Measurements from ENCODE around the gene RGS3. TPM values are rescaled to one million over a fixed set of nuclear protein-coding genes. Genes with fewer than 3 reads are reported as not detected.

RGS3 gene
- total RNA-seq, 1 donor from 2014 or later = 92.5 TPM

DNA sequence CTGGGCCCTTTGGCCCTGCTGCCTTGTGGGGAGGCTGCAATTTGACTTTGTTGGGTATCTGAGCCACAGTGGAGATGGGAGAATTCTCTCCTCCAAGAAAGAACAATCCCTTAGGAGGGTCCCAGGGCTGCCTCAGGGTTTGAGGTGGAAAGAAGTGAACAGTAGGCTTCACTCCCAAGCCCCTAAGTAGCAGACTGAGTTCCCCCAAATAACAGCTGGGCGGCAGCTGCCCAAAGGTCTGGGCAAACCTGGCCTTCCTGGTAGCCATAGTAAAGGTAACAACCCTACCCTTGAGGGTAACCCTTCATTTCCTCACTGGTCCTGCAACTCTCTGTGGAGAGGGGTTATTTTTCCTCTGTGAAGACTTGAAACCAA, 746 bp downstream of the RGS3 start:
- no peak overlapping the region for H3K4me3 ChIP-seq (ENCODE audit: insufficient read depth, low read depth, low read length)
- no peaks in the 10 kb centered on the region for H3K36me3 ChIP-seq (ENCODE audit: insufficient read depth, low read length)
- H2AFZ ChIP-seq (ENCODE audit: low read depth, low read length) = no peak overlapping the region
- DNase-seq (ENCODE audit: low read depth) (no peak), FAIRE-seq (no peak)
- no peak overlapping the region for H3K27ac ChIP-seq (ENCODE audit: low read depth, low read length)
- H3K36me3 Mint-ChIP-seq (ENCODE audit: low read depth, unreplicated experiment) = no peaks in the 10 kb centered on the region
- no peak overlapping the region for H3K9ac ChIP-seq (ENCODE audit: low read length)
- H3K79me2 ChIP-seq (ENCODE audit: insufficient read depth, low read length) = no peaks in the 10 kb centered on the region
- H3K4me2 ChIP-seq (ENCODE audit: low read length) = peak overlapping the region; percentile 81
- H3K4me3 Mint-ChIP-seq (ENCODE audit: unreplicated experiment) = no peak overlapping the region
- H3K27me3 Mint-ChIP-seq (ENCODE audit: low read depth, unreplicated experiment) = peaks cover 50% of the 10 kb centered on the region
- no peaks in the 10 kb centered on the region for H4K20me1 ChIP-seq (ENCODE audit: insufficient read depth, low read length)
- no peaks in the 10 kb centered on the region for H3K9me3 ChIP-seq (ENCODE audit: insufficient read depth, low read depth, low read length)
- H3K4me1 Mint-ChIP-seq (ENCODE audit: low read depth, unreplicated experiment) = no peaks in the 10 kb centered on the region
- TF ChIP-seq EZH2 (IDR thresholded peaks at IDR 0.05; ENCODE audit: insufficient read depth, low read length) = no peak
- TF ChIP-seq, protein P1, sequence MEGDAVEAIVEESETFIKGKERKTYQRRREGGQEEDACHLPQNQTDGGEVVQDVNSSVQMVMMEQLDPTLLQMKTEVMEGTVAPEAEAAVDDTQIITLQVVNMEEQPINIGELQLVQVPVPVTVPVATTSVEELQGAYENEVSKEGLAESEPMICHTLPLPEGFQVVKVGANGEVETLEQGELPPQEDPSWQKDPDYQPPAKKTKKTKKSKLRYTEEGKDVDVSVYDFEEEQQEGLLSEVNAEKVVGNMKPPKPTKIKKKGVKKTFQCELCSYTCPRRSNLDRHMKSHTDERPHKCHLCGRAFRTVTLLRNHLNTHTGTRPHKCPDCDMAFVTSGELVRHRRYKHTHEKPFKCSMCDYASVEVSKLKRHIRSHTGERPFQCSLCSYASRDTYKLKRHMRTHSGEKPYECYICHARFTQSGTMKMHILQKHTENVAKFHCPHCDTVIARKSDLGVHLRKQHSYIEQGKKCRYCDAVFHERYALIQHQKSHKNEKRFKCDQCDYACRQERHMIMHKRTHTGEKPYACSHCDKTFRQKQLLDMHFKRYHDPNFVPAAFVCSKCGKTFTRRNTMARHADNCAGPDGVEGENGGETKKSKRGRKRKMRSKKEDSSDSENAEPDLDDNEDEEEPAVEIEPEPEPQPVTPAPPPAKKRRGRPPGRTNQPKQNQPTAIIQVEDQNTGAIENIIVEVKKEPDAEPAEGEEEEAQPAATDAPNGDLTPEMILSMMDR (IDR thresholded peaks at IDR 0.05; ENCODE audit: insufficient read depth, low read depth, low read length) = no peak
- H3K27ac Mint-ChIP-seq (ENCODE audit: unreplicated experiment) = no peak overlapping the region
- H3K4me1 ChIP-seq (ENCODE audit: insufficient read depth, low read length) = peaks cover 7% of the 10 kb centered on the region
- peaks cover 5% of the 10 kb centered on the region for H3K9me3 Mint-ChIP-seq (ENCODE audit: unreplicated experiment)
- H3K27me3 ChIP-seq (ENCODE audit: insufficient read depth, low read length) = peaks cover 13% of the 10 kb centered on the region

DNA sequence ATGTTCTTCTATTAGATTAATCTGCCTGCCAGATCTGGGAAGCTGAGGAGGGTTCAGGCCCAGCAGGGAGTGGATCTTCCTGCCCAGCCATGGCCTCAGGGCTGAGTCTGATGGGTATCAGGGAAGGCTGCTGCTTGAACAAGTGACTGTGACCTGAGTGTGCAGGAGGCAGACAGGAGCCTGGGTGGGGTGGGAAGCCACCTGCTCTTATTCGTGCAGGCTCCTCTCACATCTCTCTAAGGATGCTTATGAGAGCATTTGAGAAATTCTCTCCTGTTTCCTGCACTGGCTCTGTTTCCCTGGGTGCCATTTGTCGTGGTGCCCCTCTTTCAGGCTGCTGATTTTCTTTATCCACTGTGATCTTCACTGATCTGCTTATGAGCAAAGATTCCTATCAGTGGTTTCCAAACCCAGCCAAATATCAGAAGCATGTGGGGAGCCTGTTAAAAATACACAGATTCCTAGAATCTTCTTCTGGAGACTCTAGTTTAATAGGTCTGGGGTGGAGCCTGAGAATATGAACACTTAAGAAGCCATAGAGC, 2.1 kb downstream of the RGS3 start:
- no peak for FAIRE-seq
- H3K9ac ChIP-seq (ENCODE audit: low read length) = no peak overlapping the region
- no peaks in the 10 kb centered on the region for H3K79me2 ChIP-seq (ENCODE audit: insufficient read depth, low read length)
- peaks cover 7% of the 10 kb centered on the region for H3K4me1 ChIP-seq (ENCODE audit: insufficient read depth, low read length)
- no peaks in the 10 kb centered on the region for H3K36me3 Mint-ChIP-seq (ENCODE audit: low read depth, unreplicated experiment)
- no peak for DNase-seq (ENCODE audit: low read depth)
- H3K27ac ChIP-seq (ENCODE audit: low read depth, low read length) = no peak overlapping the region
- H2AFZ ChIP-seq (ENCODE audit: low read depth, low read length) = no peak overlapping the region
- TF ChIP-seq, protein P1 (IDR thresholded peaks at IDR 0.05; ENCODE audit: insufficient read depth, low read depth, low read length) = no peak
- no peak for TF ChIP-seq EZH2 (IDR thresholded peaks at IDR 0.05; ENCODE audit: insufficient read depth, low read length)
- no peak overlapping the region for H3K27ac Mint-ChIP-seq (ENCODE audit: unreplicated experiment)
- H3K9me3 ChIP-seq (ENCODE audit: insufficient read depth, low read depth, low read length) = no peaks in the 10 kb centered on the region
- no peaks in the 10 kb centered on the region for H3K36me3 ChIP-seq (ENCODE audit: insufficient read depth, low read length)
- H3K27me3 Mint-ChIP-seq (ENCODE audit: low read depth, unreplicated experiment) = peaks cover 50% of the 10 kb centered on the region
- no peaks in the 10 kb centered on the region for H4K20me1 ChIP-seq (ENCODE audit: insufficient read depth, low read length)
- no peaks in the 10 kb centered on the region for H3K4me1 Mint-ChIP-seq (ENCODE audit: low read depth, unreplicated experiment)
- peaks cover 13% of the 10 kb centered on the region for H3K27me3 ChIP-seq (ENCODE audit: insufficient read depth, low read length)
- no peak overlapping the region for H3K4me3 Mint-ChIP-seq (ENCODE audit: unreplicated experiment)
- peaks cover 5% of the 10 kb centered on the region for H3K9me3 Mint-ChIP-seq (ENCODE audit: unreplicated experiment)
- no peak overlapping the region for H3K4me3 ChIP-seq (ENCODE audit: insufficient read depth, low read depth, low read length)
- no peak overlapping the region for H3K4me2 ChIP-seq (ENCODE audit: low read length)

DNA sequence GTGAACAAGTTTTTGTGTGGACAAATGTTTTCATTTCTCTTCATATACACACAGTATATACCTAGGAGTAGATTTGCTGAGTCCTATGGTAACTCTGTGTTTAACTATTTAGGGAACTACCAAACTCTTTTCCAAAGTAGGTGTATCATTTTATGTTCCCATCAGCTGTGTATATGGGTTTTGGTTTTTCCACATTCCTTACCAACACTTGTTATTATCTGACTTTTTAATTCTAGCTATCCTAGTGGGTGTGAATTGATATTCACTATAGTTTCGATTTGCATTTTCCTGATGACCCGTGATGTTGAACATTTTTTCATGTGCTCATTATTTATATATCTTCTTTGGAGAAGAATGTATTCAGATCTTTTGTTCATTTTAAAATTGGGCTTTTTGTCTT, 3.7 kb downstream of the RGS3 start:
- TF ChIP-seq, protein P1 (IDR thresholded peaks at IDR 0.05; ENCODE audit: insufficient read depth, low read depth, low read length) = no peak
- no peak for TF ChIP-seq EZH2 (IDR thresholded peaks at IDR 0.05; ENCODE audit: insufficient read depth, low read length)
- no peak overlapping the region for H2AFZ ChIP-seq (ENCODE audit: low read depth, low read length)
- H3K27me3 ChIP-seq (ENCODE audit: insufficient read depth, low read length) = peaks cover 13% of the 10 kb centered on the region
- Mint-ChIP-seq H3K9me3 (ENCODE audit: unreplicated experiment) (no peaks in the 10 kb centered on the region), H3K4me1 (ENCODE audit: low read depth, unreplicated experiment) (peaks cover 3% of the 10 kb centered on the region), H3K27ac (ENCODE audit: unreplicated experiment) (no peak overlapping the region), H3K4me3 (ENCODE audit: unreplicated experiment) (no peak overlapping the region), H3K27me3 (ENCODE audit: low read depth, unreplicated experiment) (peaks cover 41% of the 10 kb centered on the region), H3K36me3 (ENCODE audit: low read depth, unreplicated experiment) (no peaks in the 10 kb centered on the region)
- FAIRE-seq = no peak
- no peak for DNase-seq (ENCODE audit: low read depth)
- H3K9ac ChIP-seq (ENCODE audit: low read length) = no peak overlapping the region
- no peaks in the 10 kb centered on the region for H3K9me3 ChIP-seq (ENCODE audit: insufficient read depth, low read depth, low read length)
- no peak overlapping the region for H3K4me2 ChIP-seq (ENCODE audit: low read length)
- no peaks in the 10 kb centered on the region for H3K36me3 ChIP-seq (ENCODE audit: insufficient read depth, low read length)
- H4K20me1 ChIP-seq (ENCODE audit: insufficient read depth, low read length) = no peaks in the 10 kb centered on the region
- peaks cover 7% of the 10 kb centered on the region for H3K4me1 ChIP-seq (ENCODE audit: insufficient read depth, low read length)
- H3K79me2 ChIP-seq (ENCODE audit: insufficient read depth, low read length) = no peaks in the 10 kb centered on the region
- no peak overlapping the region for H3K4me3 ChIP-seq (ENCODE audit: insufficient read depth, low read depth, low read length)
- no peak overlapping the region for H3K27ac ChIP-seq (ENCODE audit: low read depth, low read length)

All from astrocyte (in vitro differentiated cells and primary cell).